Suprapubic skin (tissue), 3 donors: ENCODE results near the gene ATG5.

Experiments used
- POLR2AphosphoS5 ChIP-seq, 3 donors: sonication (generic); formaldehyde crosslinking; IDR thresholded peaks; one replicate each; pipeline ENCODE4 v1.6.1; 2017; ENCODE audit warnings: antibody characterized with exemption in 3 of 3
- TF ChIP-seq, protein P1 (sequence below), 2 donors: fragments of 200-600 bp in 1 of 2; fragments of 450-650 bp in 1 of 2; sonication (generic) in 1 of 2; IDR thresholded peaks; one replicate each; pipeline ENCODE4 v1.5.1; 2016 to 2019; ENCODE audit warnings: antibody characterized with exemption in 2 of 2, mild to moderate bottlenecking in 1 of 2, moderate library complexity in 1 of 2

DNA sequence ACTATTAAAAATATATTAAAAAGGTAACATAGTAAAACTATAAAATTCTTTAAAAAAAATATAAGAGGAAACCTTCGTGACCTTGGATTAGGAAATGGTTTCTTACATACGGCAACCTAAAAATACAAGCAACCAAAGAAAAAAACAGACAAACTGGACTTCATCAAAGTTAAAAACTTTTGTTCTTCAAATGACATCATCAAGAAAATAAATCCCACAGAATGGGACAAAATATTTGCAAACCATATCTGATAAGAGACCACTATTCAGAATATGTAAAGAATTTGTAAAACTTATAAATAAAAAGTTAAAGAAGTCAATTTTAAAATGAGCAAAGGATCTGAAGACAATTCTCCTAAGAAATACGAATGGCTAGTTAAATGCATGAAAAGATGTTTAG lies 110.0 kb downstream of the ATG5 start:
- TF ChIP-seq POLR2AphosphoS5 (IDR thresholded peaks at IDR 0.05), result no peak
- TF ChIP-seq, protein P1, sequence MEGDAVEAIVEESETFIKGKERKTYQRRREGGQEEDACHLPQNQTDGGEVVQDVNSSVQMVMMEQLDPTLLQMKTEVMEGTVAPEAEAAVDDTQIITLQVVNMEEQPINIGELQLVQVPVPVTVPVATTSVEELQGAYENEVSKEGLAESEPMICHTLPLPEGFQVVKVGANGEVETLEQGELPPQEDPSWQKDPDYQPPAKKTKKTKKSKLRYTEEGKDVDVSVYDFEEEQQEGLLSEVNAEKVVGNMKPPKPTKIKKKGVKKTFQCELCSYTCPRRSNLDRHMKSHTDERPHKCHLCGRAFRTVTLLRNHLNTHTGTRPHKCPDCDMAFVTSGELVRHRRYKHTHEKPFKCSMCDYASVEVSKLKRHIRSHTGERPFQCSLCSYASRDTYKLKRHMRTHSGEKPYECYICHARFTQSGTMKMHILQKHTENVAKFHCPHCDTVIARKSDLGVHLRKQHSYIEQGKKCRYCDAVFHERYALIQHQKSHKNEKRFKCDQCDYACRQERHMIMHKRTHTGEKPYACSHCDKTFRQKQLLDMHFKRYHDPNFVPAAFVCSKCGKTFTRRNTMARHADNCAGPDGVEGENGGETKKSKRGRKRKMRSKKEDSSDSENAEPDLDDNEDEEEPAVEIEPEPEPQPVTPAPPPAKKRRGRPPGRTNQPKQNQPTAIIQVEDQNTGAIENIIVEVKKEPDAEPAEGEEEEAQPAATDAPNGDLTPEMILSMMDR (IDR thresholded peaks at IDR 0.05), result no peak
